ENCODE measurements around the gene ZNF683.
A peak's percentile ranks its signal among the peaks of the same experiment; 100 is the strongest.

Gene ZNF683

GRCh38 chr1:26367441-26367840 is 5.1 kb downstream of the ZNF683 start:
- DNase-seq (ENCODE audit: low read depth, low spot score), result no peak
- no peak overlapping the region for H3K4me3 ChIP-seq (ENCODE audit: low read depth, low read length)
- in situ Hi-C loops (cut with HindIII; ENCODE audit: low sequenced_read_pairs), result no loop called here
- TF ChIP-seq CTCF (IDR thresholded peaks at IDR 0.05; ENCODE audit: low read depth, low read length), result no peak

- H3K4me3 ChIP-seq (ENCODE audit: low read depth, low read length), result no peak overlapping the region
- no peak for DNase-seq (ENCODE audit: low read depth, low spot score)
- TF ChIP-seq CTCF (IDR thresholded peaks at IDR 0.05; ENCODE audit: low read depth, low read length), result no peak
- in situ Hi-C loops (cut with HindIII; ENCODE audit: low sequenced_read_pairs), result no loop called here
Measured at GRCh38 chr1:26364956-26365355, 7.6 kb downstream of the ZNF683 start.

- DNase-seq (ENCODE audit: low read depth, low spot score), result peak; percentile 62
- no peak overlapping the region for H3K4me3 ChIP-seq (ENCODE audit: low read depth, low read length)
- TF ChIP-seq CTCF (IDR thresholded peaks at IDR 0.05; ENCODE audit: low read depth, low read length), result peak; percentile 98
- in situ Hi-C loops (cut with HindIII; ENCODE audit: low sequenced_read_pairs), result no loop called here
Measured at GRCh38 chr1:26363549-26364448, 8.8 kb downstream of the ZNF683 start.

GRCh38 chr1:26362331-26362730 is 10.2 kb downstream of the ZNF683 start:
- TF ChIP-seq CTCF (IDR thresholded peaks at IDR 0.05; ENCODE audit: low read depth, low read length), result no peak

GRCh38 chr1:26361605-26362122 is 10.9 kb downstream of the ZNF683 start:
- in situ Hi-C loops (cut with HindIII; ENCODE audit: low sequenced_read_pairs), result no loop called here
- TF ChIP-seq CTCF (IDR thresholded peaks at IDR 0.05; ENCODE audit: low read depth, low read length), result no peak

More at GRCh38 chr1:26362331-26362730, 10.2 kb downstream of the ZNF683 start:
- no peak overlapping the region for H3K4me3 ChIP-seq (ENCODE audit: low read depth, low read length)
- in situ Hi-C loops (cut with HindIII; ENCODE audit: low sequenced_read_pairs), result no loop called here
- DNase-seq (ENCODE audit: low read depth, low spot score), result no peak

GRCh38 chr1:26360807-26361604 is 11.5 kb downstream of the ZNF683 start:
- TF ChIP-seq CTCF (IDR thresholded peaks at IDR 0.05; ENCODE audit: low read depth, low read length), result no peak
- no peak for DNase-seq (ENCODE audit: low read depth, low spot score)
- in situ Hi-C loops (cut with HindIII; ENCODE audit: low sequenced_read_pairs), result no loop called here
- H3K4me3 ChIP-seq (ENCODE audit: low read depth, low read length), result no peak overlapping the region

More at GRCh38 chr1:26361605-26362122, 10.9 kb downstream of the ZNF683 start:
- no peak overlapping the region for H3K4me3 ChIP-seq (ENCODE audit: low read depth, low read length)
- no peak for DNase-seq (ENCODE audit: low read depth, low spot score)

Measured in astrocyte of the spinal cord (primary cell).